ENCODE measurements around the gene G3BP1. TPM values are rescaled to one million over a fixed set of nuclear protein-coding genes. Genes with fewer than 3 reads are reported as not detected.

The G3BP1 gene
- total RNA-seq, 4 donors from 2014 or later, result 72.1 to 240 (median 168) TPM

- intact Hi-C loops (cut with DNase I; ENCODE audit: low total_unique reads), result no loop called here
- Histone ChIP-seq H3K4me3 (no peak overlapping the region), H3K27me3 (no peaks in the 10 kb centered on the region), H3K27ac (peak overlapping the region; percentile 84 to 93), H3K4me1 (peaks cover 4 to 12% of the 10 kb centered on the region in 2 donors), H3K36me3 (no peaks in the 10 kb centered on the region), H3K9me3 (no peaks in the 10 kb centered on the region)
- DNase-seq, result no peak
- no peak for TF ChIP-seq POLR2A (IDR thresholded peaks at IDR 0.05)
- TF ChIP-seq, protein P1, sequence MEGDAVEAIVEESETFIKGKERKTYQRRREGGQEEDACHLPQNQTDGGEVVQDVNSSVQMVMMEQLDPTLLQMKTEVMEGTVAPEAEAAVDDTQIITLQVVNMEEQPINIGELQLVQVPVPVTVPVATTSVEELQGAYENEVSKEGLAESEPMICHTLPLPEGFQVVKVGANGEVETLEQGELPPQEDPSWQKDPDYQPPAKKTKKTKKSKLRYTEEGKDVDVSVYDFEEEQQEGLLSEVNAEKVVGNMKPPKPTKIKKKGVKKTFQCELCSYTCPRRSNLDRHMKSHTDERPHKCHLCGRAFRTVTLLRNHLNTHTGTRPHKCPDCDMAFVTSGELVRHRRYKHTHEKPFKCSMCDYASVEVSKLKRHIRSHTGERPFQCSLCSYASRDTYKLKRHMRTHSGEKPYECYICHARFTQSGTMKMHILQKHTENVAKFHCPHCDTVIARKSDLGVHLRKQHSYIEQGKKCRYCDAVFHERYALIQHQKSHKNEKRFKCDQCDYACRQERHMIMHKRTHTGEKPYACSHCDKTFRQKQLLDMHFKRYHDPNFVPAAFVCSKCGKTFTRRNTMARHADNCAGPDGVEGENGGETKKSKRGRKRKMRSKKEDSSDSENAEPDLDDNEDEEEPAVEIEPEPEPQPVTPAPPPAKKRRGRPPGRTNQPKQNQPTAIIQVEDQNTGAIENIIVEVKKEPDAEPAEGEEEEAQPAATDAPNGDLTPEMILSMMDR (IDR thresholded peaks at IDR 0.05), result no peak
These were observed 33.5 kb upstream of the G3BP1 start for GRCh38 chr5:151738125-151738848.

GRCh38 chr5:151739395-151739794, 32.4 kb upstream of the G3BP1 start:
- H3K9me3 ChIP-seq, result no peaks in the 10 kb centered on the region
- H3K4me3 ChIP-seq, result no peak overlapping the region
- H3K27me3 ChIP-seq, result no peaks in the 10 kb centered on the region
- no peaks in the 10 kb centered on the region for H3K36me3 ChIP-seq
- TF ChIP-seq, protein P1 (IDR thresholded peaks at IDR 0.05), result no peak
- TF ChIP-seq POLR2A (IDR thresholded peaks at IDR 0.05), result no peak
- intact Hi-C loops (cut with DNase I; ENCODE audit: low total_unique reads), result no loop called here
- peaks cover 4 to 12% of the 10 kb centered on the region in 2 donors for H3K4me1 ChIP-seq
- peak overlapping the region; percentile 84 to 93 for H3K27ac ChIP-seq
- peak in 1 of 2 donors; percentile 39 for DNase-seq

DNA sequence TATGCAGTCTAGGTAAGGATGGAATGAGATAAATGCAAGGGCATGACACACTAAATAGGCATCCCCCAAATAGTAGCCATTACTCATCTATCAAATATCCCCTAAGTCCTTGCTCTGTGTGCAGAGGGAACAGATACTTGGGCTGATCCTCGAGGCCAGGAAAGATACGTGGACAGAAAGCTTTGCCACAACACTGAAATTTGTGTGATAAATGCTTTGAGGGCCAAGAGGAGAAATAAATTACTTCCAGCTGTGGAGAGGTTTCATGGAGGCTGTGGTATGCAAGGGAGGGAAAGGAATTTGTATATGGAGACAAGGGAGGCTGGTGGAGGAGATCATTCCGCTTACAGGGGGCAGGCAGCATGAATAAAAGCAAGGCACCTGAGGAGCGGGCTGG, 31.8 kb upstream of the G3BP1 start:
- no peak for TF ChIP-seq POLR2A (IDR thresholded peaks at IDR 0.05)
- TF ChIP-seq, protein P1 (IDR thresholded peaks at IDR 0.05), result no peak
- peak overlapping the region; percentile 84 to 93 for H3K27ac ChIP-seq
- no peak overlapping the region for H3K4me3 ChIP-seq
- H3K36me3 ChIP-seq, result no peaks in the 10 kb centered on the region
- no peaks in the 10 kb centered on the region for H3K27me3 ChIP-seq
- peaks cover 4 to 12% of the 10 kb centered on the region in 2 donors for H3K4me1 ChIP-seq
- intact Hi-C loops (cut with DNase I; ENCODE audit: low total_unique reads), result loop anchor here (2.0 to 10.0 kb wide), 2 partner anchors 81 to 295 kb away; partner anchors contain the start of gene SLC36A1
- no peak for DNase-seq
- no peaks in the 10 kb centered on the region for H3K9me3 ChIP-seq

- TF ChIP-seq POLR2A (IDR thresholded peaks at IDR 0.05), result no peak
- TF ChIP-seq, protein P1 (IDR thresholded peaks at IDR 0.05), result peak; percentile 80 to 93 (median 90)
- Histone ChIP-seq H3K4me3 (no peak overlapping the region), H3K36me3 (no peaks in the 10 kb centered on the region), H3K27ac (peak overlapping the region; percentile 84 to 93), H3K9me3 (no peaks in the 10 kb centered on the region), H3K4me1 (peaks cover 4 to 12% of the 10 kb centered on the region in 2 donors), H3K27me3 (no peaks in the 10 kb centered on the region)
- DNase-seq, result peak; percentile 83 to 86
- intact Hi-C loops (cut with DNase I; ENCODE audit: low total_unique reads), result loop anchor here (2.0 to 10.0 kb wide), 2 partner anchors 82 to 296 kb away; partner anchors contain the start of gene SLC36A1
These were observed 31.3 kb upstream of the G3BP1 start for GRCh38 chr5:151740336-151740942.

DNA sequence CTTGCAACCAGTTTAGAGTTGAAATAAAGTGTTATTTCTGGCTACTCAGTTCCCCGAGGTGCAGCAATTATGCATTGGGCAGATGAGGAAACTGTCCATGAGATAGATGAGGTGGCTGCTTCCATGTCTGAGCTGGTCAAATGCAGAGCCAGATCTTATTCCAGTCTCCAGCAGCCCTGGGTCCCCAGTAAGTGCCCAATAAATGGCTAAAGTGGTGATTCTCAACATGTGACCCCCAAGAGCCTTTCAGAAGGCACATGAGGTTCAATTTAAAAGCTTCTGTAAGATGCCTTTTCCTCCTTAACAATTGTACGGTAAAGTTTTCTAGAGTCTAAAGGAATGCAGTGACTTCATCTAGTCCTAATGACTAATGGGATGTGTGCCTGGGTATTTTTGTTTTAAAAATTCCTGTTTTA, 30.8 kb upstream of the G3BP1 start:
- Histone ChIP-seq H3K9me3 (no peaks in the 10 kb centered on the region), H3K27ac (peak overlapping the region; percentile 84 to 93), H3K36me3 (no peaks in the 10 kb centered on the region), H3K4me3 (no peak overlapping the region), H3K27me3 (no peaks in the 10 kb centered on the region), H3K4me1 (peaks cover 4 to 12% of the 10 kb centered on the region in 2 donors)
- TF ChIP-seq, protein P1 (IDR thresholded peaks at IDR 0.05), result peak in 1 of 4 experiments; percentile 7
- TF ChIP-seq POLR2A (IDR thresholded peaks at IDR 0.05), result no peak
- intact Hi-C loops (cut with DNase I; ENCODE audit: low total_unique reads), result loop anchor here (2.0 to 10.0 kb wide), 2 partner anchors 82 to 296 kb away; partner anchors contain the start of gene SLC36A1
- no peak for DNase-seq

All from uterus (tissue), 4 donors.